IMR-90 (cell line): Measurements from ENCODE around the gene STX2.

Experiments
- CEBPB ChIP-seq: IDR thresholded peaks from 2 replicates; pipeline ENCODE4 v1.6.1; 2012; ENCODE audit warnings: low read depth, low read length, improper control_type of control experiment
- CTCF ChIP-seq: conservative IDR thresholded peaks from 2 replicates; pipeline ENCODE4 v1.5.1; 2012; ENCODE audit warnings: mild to moderate bottlenecking, low read depth, low read length, improper control_type of control experiment
- ELK1 ChIP-seq: fragments of 150-350 bp; IDR thresholded peaks from 2 replicates; pipeline ENCODE4 v1.6.1; 2016; ENCODE audit warnings: low read depth, mild to moderate bottlenecking, low read length, moderate library complexity, borderline replicate concordance
- MAFK ChIP-seq: IDR thresholded peaks from 2 replicates; pipeline ENCODE4 v1.6.1; 2012; ENCODE audit warnings: low read depth, low read length, improper control_type of control experiment
- POLR2A ChIP-seq: IDR thresholded peaks from 2 replicates; pipeline ENCODE4 v1.6.1; 2012; ENCODE audit warnings: mild to moderate bottlenecking, low read depth, low read length
- RAD21 ChIP-seq: IDR thresholded peaks from 2 replicates; pipeline ENCODE4 v1.6.1; 2012; ENCODE audit warnings: low read length, improper control_type of control experiment
- RFX5 ChIP-seq: IDR thresholded peaks from 2 replicates; pipeline ENCODE4 v1.8.0; 2012; ENCODE audit warnings: low read depth, mild to moderate bottlenecking, low read length, moderate library complexity
- SMC3 ChIP-seq: fragments of 150-350 bp; IDR thresholded peaks from 2 replicates; pipeline ENCODE4 v1.6.1; 2016; ENCODE audit warnings: low read depth, mild to moderate bottlenecking, antibody characterized with exemption, low read length, moderate library complexity

GRCh38 chr12:130879212-130879686, 40.2 kb upstream of the STX2 start:
- no peak for TF ChIP-seq CTCF
- no peak for TF ChIP-seq CEBPB
- TF ChIP-seq RFX5, result no peak
- TF ChIP-seq MAFK, result no peak
- no peak for TF ChIP-seq POLR2A
- TF ChIP-seq RAD21, result no peak
- TF ChIP-seq SMC3, result no peak
- no peak for TF ChIP-seq ELK1
